Stimulated activated effector memory CD8-positive, alpha-beta T cell treated with anti-CD3 and anti-CD28 coated beads, Interleukin-12 subunit alpha, Interleukin-12 subunit beta, amount 100 ng/mL, for 72 hours (primary cell): ENCODE results near the gene RXYLT1.
"Not testable (repeated sequence)": the region's sequence is repeated elsewhere in the genome, so short reads cannot be mapped to it uniquely, and the experiment has no call there.

ENCODE experiments used
- ATAC-seq: fragments of 150-1000 bp; cut with Tn5 transposase; 2 replicates; pipeline ENCODE4 v1.10.0; 2021
- DNase-seq, 2 donors: peaks; one replicate each; pipeline ENCODE4 v3.0.0; 2021 to 2022; ENCODE audit warnings: low spot score in 2 of 2
- H3K27ac Mint-ChIP-seq: one replicate; pipeline ENCODE4 v1.8.0; 2022; ENCODE audit warnings: mild to moderate bottlenecking, mixed read lengths
- H3K36me3 Mint-ChIP-seq: one replicate; pipeline ENCODE4 v1.8.0; 2022; ENCODE audit warnings: mild to moderate bottlenecking, mixed read lengths
- H3K4me1 Mint-ChIP-seq: one replicate; pipeline ENCODE4 v1.8.0; 2022; ENCODE audit warnings: mixed read lengths
- H3K4me3 Mint-ChIP-seq: one replicate; pipeline ENCODE4 v1.8.0; 2022; ENCODE audit warnings: mild to moderate bottlenecking, mixed read lengths
- H3K9me3 Mint-ChIP-seq: one replicate; pipeline ENCODE4 v1.8.0; 2022; ENCODE audit warnings: mixed read lengths

The RXYLT1 gene

GRCh38 chr12:63815482-63815852, 35.8 kb downstream of the RXYLT1 start:
- peaks cover 15% of the 10 kb centered on the region for H3K4me1 Mint-ChIP-seq
- no peak for ATAC-seq
- DNase-seq, result no peak
- no peaks in the 10 kb centered on the region for H3K36me3 Mint-ChIP-seq
- H3K4me3 Mint-ChIP-seq, result peak overlapping the region; percentile 50
- peaks cover 10% of the 10 kb centered on the region for H3K9me3 Mint-ChIP-seq
- peak overlapping the region; percentile 60 for H3K27ac Mint-ChIP-seq

- DNase-seq (no peak), ATAC-seq (no peak)
- H3K4me1 Mint-ChIP-seq, result peaks cover 15% of the 10 kb centered on the region
- H3K9me3 Mint-ChIP-seq, result peaks cover 10% of the 10 kb centered on the region
- peak overlapping the region; percentile 50 for H3K4me3 Mint-ChIP-seq
- H3K36me3 Mint-ChIP-seq, result no peaks in the 10 kb centered on the region
- H3K27ac Mint-ChIP-seq, result peak overlapping the region; percentile 75
Measured at GRCh38 chr12:63816031-63816430, 36.3 kb downstream of the RXYLT1 start.

GRCh38 chr12:63820427-63820826, 40.7 kb downstream of the RXYLT1 start:
- Mint-ChIP-seq H3K27ac (no peak overlapping the region), H3K4me3 (no peak overlapping the region), H3K4me1 (peaks cover 17% of the 10 kb centered on the region), H3K9me3 (peaks cover 10% of the 10 kb centered on the region), H3K36me3 (no peaks in the 10 kb centered on the region)
- DNase-seq (no peak), ATAC-seq (no peak)

- H3K4me1 Mint-ChIP-seq, result peaks cover 9% of the 10 kb centered on the region
- DNase-seq (no peak), ATAC-seq (peak; percentile 31)
- H3K9me3 Mint-ChIP-seq, result peaks cover 10% of the 10 kb centered on the region
- no peaks in the 10 kb centered on the region for H3K36me3 Mint-ChIP-seq
- H3K4me3 Mint-ChIP-seq, result peak overlapping the region; percentile 68
- H3K27ac Mint-ChIP-seq, result no peak overlapping the region
Measured at GRCh38 chr12:63821781-63822251, 42.1 kb downstream of the RXYLT1 start.

GRCh38 chr12:63822352-63822751, 42.6 kb downstream of the RXYLT1 start:
- H3K4me1 Mint-ChIP-seq, result peaks cover 9% of the 10 kb centered on the region
- H3K36me3 Mint-ChIP-seq, result no peaks in the 10 kb centered on the region
- H3K27ac Mint-ChIP-seq, result no peak overlapping the region
- DNase-seq (no peak), ATAC-seq (no peak)
- peak overlapping the region; percentile 68 for H3K4me3 Mint-ChIP-seq
- H3K9me3 Mint-ChIP-seq, result peaks cover 10% of the 10 kb centered on the region

GRCh38 chr12:63823040-63823439, 43.3 kb downstream of the RXYLT1 start:
- peak; percentile 40 for ATAC-seq
- Mint-ChIP-seq H3K9me3 (peaks cover 10% of the 10 kb centered on the region), H3K4me1 (peaks cover 9% of the 10 kb centered on the region), H3K4me3 (no peak overlapping the region), H3K36me3 (no peaks in the 10 kb centered on the region), H3K27ac (no peak overlapping the region)
- DNase-seq, result no peak

GRCh38 chr12:63826006-63826585, 46.4 kb downstream of the RXYLT1 start:
- ATAC-seq (no peak), DNase-seq (no peak)
- Mint-ChIP-seq H3K27ac (no peak overlapping the region), H3K4me1 (peaks cover 9% of the 10 kb centered on the region), H3K36me3 (no peaks in the 10 kb centered on the region), H3K9me3 (no peaks in the 10 kb centered on the region), H3K4me3 (no peak overlapping the region)

- no peak overlapping the region for H3K27ac Mint-ChIP-seq
Measured at GRCh38 chr12:63828867-63829266, 49.2 kb downstream of the RXYLT1 start.

GRCh38 chr12:63836046-63836445, 56.3 kb downstream of the RXYLT1 start:
- ATAC-seq (no peak), DNase-seq (no peak)
- H3K9me3 Mint-ChIP-seq, result no peaks in the 10 kb centered on the region
- H3K4me3 Mint-ChIP-seq, result no peak overlapping the region
- H3K36me3 Mint-ChIP-seq, result no peaks in the 10 kb centered on the region
- H3K27ac Mint-ChIP-seq, result no peak overlapping the region
- H3K4me1 Mint-ChIP-seq, result no peaks in the 10 kb centered on the region

More at GRCh38 chr12:63828867-63829266, 49.2 kb downstream of the RXYLT1 start:
- H3K9me3 Mint-ChIP-seq, result no peaks in the 10 kb centered on the region
- H3K4me3 Mint-ChIP-seq, result no peak overlapping the region
- H3K4me1 Mint-ChIP-seq, result no peaks in the 10 kb centered on the region
- no peaks in the 10 kb centered on the region for H3K36me3 Mint-ChIP-seq
- ATAC-seq, result no peak
- DNase-seq, result no peak

GRCh38 chr12:63836936-63837335, 57.2 kb downstream of the RXYLT1 start:
- H3K27ac Mint-ChIP-seq, result no peak overlapping the region
- H3K36me3 Mint-ChIP-seq, result no peaks in the 10 kb centered on the region
- DNase-seq (no peak), ATAC-seq (no peak)
- no peak overlapping the region for H3K4me3 Mint-ChIP-seq
- H3K9me3 Mint-ChIP-seq, result no peaks in the 10 kb centered on the region
- H3K4me1 Mint-ChIP-seq, result no peaks in the 10 kb centered on the region

GRCh38 chr12:63838411-63838810, 58.7 kb downstream of the RXYLT1 start:
- H3K4me1 Mint-ChIP-seq, result no peaks in the 10 kb centered on the region
- ATAC-seq (no peak), DNase-seq (no peak)
- H3K36me3 Mint-ChIP-seq, result no peaks in the 10 kb centered on the region
- H3K9me3 Mint-ChIP-seq, result no peaks in the 10 kb centered on the region
- no peak overlapping the region for H3K4me3 Mint-ChIP-seq
- no peak overlapping the region for H3K27ac Mint-ChIP-seq

GRCh38 chr12:63841011-63841410, 61.3 kb downstream of the RXYLT1 start:
- Mint-ChIP-seq H3K4me1 (peaks cover 9% of the 10 kb centered on the region), H3K36me3 (no peaks in the 10 kb centered on the region), H3K9me3 (no peaks in the 10 kb centered on the region), H3K4me3 (no peak overlapping the region), H3K27ac (no peak overlapping the region)
- DNase-seq, result no peak
- ATAC-seq, result no peak

- no peaks in the 10 kb centered on the region for H3K36me3 Mint-ChIP-seq
- no peak overlapping the region for H3K27ac Mint-ChIP-seq
- H3K4me3 Mint-ChIP-seq, result no peak overlapping the region
- H3K9me3 Mint-ChIP-seq, result no peaks in the 10 kb centered on the region
- DNase-seq (no peak), ATAC-seq (no peak)
- peaks cover 9% of the 10 kb centered on the region for H3K4me1 Mint-ChIP-seq
Measured at GRCh38 chr12:63841571-63841970, 61.9 kb downstream of the RXYLT1 start.

GRCh38 chr12:63842750-63843149, 63.0 kb downstream of the RXYLT1 start:
- not testable (repeated sequence) for DNase-seq, H3K27ac Mint-ChIP-seq, H3K4me1 Mint-ChIP-seq, ATAC-seq, H3K9me3 Mint-ChIP-seq, H3K36me3 Mint-ChIP-seq
- H3K4me3 Mint-ChIP-seq, result peak overlapping the region; percentile 86

- no peaks in the 10 kb centered on the region for H3K9me3 Mint-ChIP-seq
- H3K4me1 Mint-ChIP-seq, result peaks cover 9% of the 10 kb centered on the region
- H3K36me3 Mint-ChIP-seq, result no peaks in the 10 kb centered on the region
- peak overlapping the region; percentile 86 for H3K4me3 Mint-ChIP-seq
- no peak overlapping the region for H3K27ac Mint-ChIP-seq
- no peak for ATAC-seq
- no peak for DNase-seq
Measured at GRCh38 chr12:63843254-63843720, 63.6 kb downstream of the RXYLT1 start.

- DNase-seq (peak; percentile 65 to 85), ATAC-seq (peak; percentile 97)
- H3K27ac Mint-ChIP-seq, result no peak overlapping the region
- H3K36me3 Mint-ChIP-seq, result no peaks in the 10 kb centered on the region
- peaks cover 9% of the 10 kb centered on the region for H3K4me1 Mint-ChIP-seq
- no peaks in the 10 kb centered on the region for H3K9me3 Mint-ChIP-seq
- peak overlapping the region; percentile 86 for H3K4me3 Mint-ChIP-seq
Measured at GRCh38 chr12:63843721-63844390, 64.1 kb downstream of the RXYLT1 start.
